GM12878 (cell line): ENCODE results near the gene ACTN3. TPM values are rescaled to one million over a fixed set of nuclear protein-coding genes. Genes with fewer than 3 reads are reported as not detected.

Experiments
- ATAC-seq: fragments of 200-7000 bp; cut with Tn5 transposase; 3 replicates; pipeline ENCODE4 v1.9.1; 2020; ENCODE audit warnings: mild to moderate bottlenecking, moderate library complexity
- BruUV-seq: library from RNA; stranded (reverse); fragments of 400-500 nt; replicated peaks from 2 replicates; lab custom pipeline; 2021; lab: Mats Ljungman, UMichigan
- CTCF ChIA-PET: fragments of 300-600 bp; sonication (Branson Sonifier 250); formaldehyde crosslinking; extraction: SDS; loops from one replicate; lab custom pipeline; 2021; ENCODE audit warnings: inconsistent platforms; lab: Yijun Ruan, JAX
- POLR2A ChIA-PET: fragments of 350-600 bp; formaldehyde crosslinking; extraction: SDS; loops from one replicate; lab custom pipeline; 2021; ENCODE audit warnings: inconsistent platforms; lab: Charles Lee
- RAD21 ChIA-PET: fragments of 300-600 bp; sonication (Branson Sonifier 250); formaldehyde crosslinking; loops from one replicate; lab custom pipeline; 2023; ENCODE audit warnings: antibody characterized with exemption; ENCODE audit not compliant: unreplicated experiment; lab: Charles Lee
- SMC1A ChIA-PET: fragments of 300-600 bp; sonication (Branson Sonifier 250); formaldehyde crosslinking; loops from one replicate; lab custom pipeline; 2023; ENCODE audit not compliant: unreplicated experiment, uncharacterized antibody; lab: Charles Lee
- DNase-seq: peaks from one replicate; pipeline ENCODE4 v3.0.0-alpha.2; 2011; ENCODE audit warnings: low read depth, low spot score
- FAIRE-seq: peaks from 3 replicates; lab custom pipeline; 2011; peaks lifted over from hg19 to GRCh38; lab: Jason Lieb, UNC
- H2AFZ ChIP-seq: 2 replicates; pipeline ENCODE4 v1.6.0; 2011; ENCODE audit warnings: low read depth, low read length, control low read depth; ENCODE audit not compliant: control insufficient read depth
- H3K27ac ChIP-seq: 2 replicates; pipeline ENCODE4 v1.5.1; 2011; ENCODE audit warnings: control low read depth; ENCODE audit not compliant: control insufficient read depth, insufficient read depth
- H3K27me3 ChIP-seq, 2 experiments: replicated peaks in 1 of 2; 2 replicates each; pipeline versions ENCODE4 v1.6.0 to v1.6.1; 2011; ENCODE audit warnings: low read length in 1 of 2; ENCODE audit not compliant: control insufficient read depth in 2 of 2, insufficient read depth in 2 of 2
- H3K36me3 ChIP-seq, 2 experiments: 2 replicates each; pipeline ENCODE4 v1.5.1; 2011; ENCODE audit warnings: low read length in 1 of 2; ENCODE audit not compliant: control insufficient read depth in 2 of 2, insufficient read depth in 2 of 2
- H3K4me1 ChIP-seq: 2 replicates; pipeline ENCODE4 v1.6.1; 2011; ENCODE audit warnings: mild to moderate bottlenecking, low read length, moderate library complexity, mixed read lengths; ENCODE audit not compliant: control insufficient read depth, insufficient read depth
- H3K4me2 ChIP-seq: 2 replicates; pipeline ENCODE4 v1.6.0; 2011; ENCODE audit warnings: control low read depth; ENCODE audit not compliant: control insufficient read depth, insufficient read depth
- H3K4me3 ChIP-seq: fragments of 200-600 bp; sonication (generic); 2 replicates; pipeline ENCODE4 v1.5.1; 2016
- H3K79me2 ChIP-seq: 2 replicates; pipeline ENCODE4 v1.6.0; 2011; ENCODE audit warnings: low read length; ENCODE audit not compliant: control insufficient read depth, insufficient read depth
- H3K9ac ChIP-seq: 2 replicates; pipeline ENCODE4 v1.8.0; 2011; ENCODE audit warnings: low read length, control low read depth, mixed read lengths; ENCODE audit not compliant: control insufficient read depth, insufficient read depth
- H3K9me3 ChIP-seq: replicated peaks from 3 replicates; pipeline ENCODE4 v1.5.1; 2011; ENCODE audit warnings: mild to moderate bottlenecking, low read length; ENCODE audit not compliant: control insufficient read depth, insufficient read depth
- H4K20me1 ChIP-seq: 2 replicates; pipeline ENCODE4 v1.6.0; 2011; ENCODE audit not compliant: control insufficient read depth, insufficient read depth
- BMI1 ChIP-seq: fragments of 450-650 bp; IDR thresholded peaks from 2 replicates; pipeline ENCODE4 v1.6.1; 2016; ENCODE audit warnings: mild to moderate bottlenecking, moderate library complexity, borderline replicate concordance
- CUX1 ChIP-seq: IDR thresholded peaks from 2 replicates; pipeline ENCODE4 v1.6.1; 2012; ENCODE audit warnings: improper control_type of control experiment, low read depth, low read length; ENCODE audit not compliant: insufficient replicate concordance
- FOXM1 ChIP-seq: IDR thresholded peaks from 2 replicates; pipeline ENCODE4 v1.6.1; 2012; ENCODE audit warnings: low read depth, mild to moderate bottlenecking, inconsistent platforms, low read length, moderate library complexity
- LARP7 ChIP-seq: fragments of 450-650 bp; IDR thresholded peaks from 2 replicates; pipeline ENCODE4 v1.6.1; 2017; ENCODE audit warnings: mild to moderate bottlenecking
- NR2C2 ChIP-seq: IDR thresholded peaks from 2 replicates; pipeline ENCODE4 v1.6.1; 2011; ENCODE audit warnings: borderline replicate concordance, low read depth; ENCODE audit not compliant: control insufficient read depth, insufficient read length
- WGBS: methylation state at CpG from one replicate; pipeline ENCODE4 v1.1.6; 2016; ENCODE audit warnings: low lambda C conversion rate; ENCODE audit not compliant: insufficient replicate concordance, insufficient coverage; ENCODE audit errors: missing lambda C conversion rate; 5-methylcytosine and 5-hydroxymethylcytosine counted together
- in situ Hi-C: fragments of 300-500 bp; cut with MboI; formaldehyde crosslinking; loops from 9 replicates; pipeline ENCODE4 v1.14.3; 2018; ENCODE audit warnings: mixed read lengths
- intact Hi-C: fragments of 100-400 bp; cut with micrococcal nuclease; formaldehyde crosslinking; loops from one replicate; pipeline ENCODE4 v1.14.2; 2022; ENCODE audit not compliant: unreplicated experiment
- polyA plus RNA-seq, 11 experiments: library from polyadenylated mRNA; depleted of rRNA in 4 of 11; unstranded in 6 of 11; stranded (reverse) in 5 of 11; fragments of >200 nt; fragmentation: Nextera tagmentation in 4 of 11; fragmentation: Illumina TruSeq in 1 of 11; extraction: Ambion mirVana in 4 of 11; extraction: Trizol in 1 of 11; gene quantifications; 1 replicate in 1 of 11; 2 replicates in 10 of 11; pipeline versions ENCODE4 v1.2.1 to v1.2.3, GENCODE V29; 2011 to 2016; ENCODE audit warnings: inconsistent platforms in 2 of 11, missing spikeins in 2 of 11, low read depth in 1 of 11
- total RNA-seq, 4 experiments: library from RNA; depleted of rRNA in 3 of 4; stranded (reverse); fragments of >200 nt in 3 of 4; fragmentation: Illumina TruSeq in 1 of 4; extraction: Trizol in 1 of 4; gene quantifications; 2 replicates each; pipeline versions ENCODE4 v1.2.1 to v1.2.3, GENCODE V29; 2013 to 2021

The ACTN3 gene
- total and polyA plus RNA-seq, 10 of the 15 experiments (the other 5 are each of a cell fraction or from before 2014, with no cell fraction given) = 0.06 to 0.67 (median 0.17) TPM; not detected in 3

DNA sequence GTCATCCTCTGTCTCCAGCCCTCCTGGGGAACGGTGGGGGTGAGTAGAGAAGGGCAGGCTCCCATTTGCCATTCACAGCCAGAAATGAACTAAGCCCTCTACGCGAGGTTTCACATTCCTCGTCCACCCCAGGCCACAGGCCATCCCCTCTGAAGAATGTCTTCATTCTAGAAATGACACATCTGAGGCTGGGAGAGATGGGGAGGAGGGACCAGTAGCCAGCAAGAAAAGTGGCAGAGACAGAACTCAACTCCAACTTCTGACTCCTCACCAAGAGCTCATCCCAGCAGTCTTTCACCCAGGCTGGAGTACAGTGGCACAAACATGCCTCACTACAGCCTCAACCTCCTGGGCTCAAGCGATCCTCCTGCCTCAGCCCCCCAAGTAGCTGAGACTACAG lies 18.3 kb downstream of the ACTN3 start:
- 6% methylated on average over 5 of the region's 5 CpGs for WGBS
- DNase-seq (no peak), FAIRE-seq (no peak), ATAC-seq (peak; percentile 21; the same call in 1 of the 3 replicates)
- Histone ChIP-seq H3K4me3 (no peak overlapping the region), H4K20me1 (no peaks in the 10 kb centered on the region), H3K36me3 (no peaks in the 10 kb centered on the region), H3K79me2 (no peaks in the 10 kb centered on the region), H3K27me3 (peaks cover 0 to 6% of the 10 kb centered on the region in 2 experiments; a peak in 3 of 4 replicates)
- CTCF ChIA-PET = no interaction called here
- in situ Hi-C loops = no loop called here
- TF ChIP-seq NR2C2 (no peak), LARP7 (no peak), FOXM1 (no peak), CUX1 (no peak), BMI1 (no peak)
- TF ChIP-seq, all 136 proteins: peak for 0
- Histone ChIP-seq H3K4me1 (no peaks in the 10 kb centered on the region), H3K27ac (no peak overlapping the region), H3K9me3 (no peaks in the 10 kb centered on the region), H3K4me2 (no peak overlapping the region), H2AFZ (no peak overlapping the region), H3K9ac (no peak overlapping the region)
- POLR2A ChIA-PET = no interaction called here
- BruUV-seq = no TSS peak
- SMC1A ChIA-PET = no interaction called here
- RAD21 ChIA-PET = no interaction called here
- intact Hi-C loops = no loop called here
